Measurements from ENCODE around the gene SIGLEC9.

GRCh38 chr19:51168564-51169282, 44.0 kb downstream of the SIGLEC9 start:
- TF ChIP-seq CTCF (IDR thresholded peaks at IDR 0.05) (no peak), POLR2A (IDR thresholded peaks at IDR 0.05) (no peak)
